ENCODE results near the gene FOXD4L5.
"Not testable (repeated sequence)": the region's sequence is repeated elsewhere in the genome, so short reads cannot be mapped to it uniquely, and the experiment has no call there.

FOXD4L5 gene

GRCh38 chr9:65285109-65285508 lies at the start of gene FOXD4L5:
Gene FOXD4L5 (minus strand): TSS chr9:65285209. CDS start chr9:65284377, 832 bp downstream.
- not testable (repeated sequence) for DNase-seq (ENCODE audit: low read depth)

- DNase-seq (ENCODE audit: low read depth): not testable (repeated sequence)
Measured at GRCh38 chr9:65283943-65284342, 1.1 kb downstream of the FOXD4L5 start.

DNA sequence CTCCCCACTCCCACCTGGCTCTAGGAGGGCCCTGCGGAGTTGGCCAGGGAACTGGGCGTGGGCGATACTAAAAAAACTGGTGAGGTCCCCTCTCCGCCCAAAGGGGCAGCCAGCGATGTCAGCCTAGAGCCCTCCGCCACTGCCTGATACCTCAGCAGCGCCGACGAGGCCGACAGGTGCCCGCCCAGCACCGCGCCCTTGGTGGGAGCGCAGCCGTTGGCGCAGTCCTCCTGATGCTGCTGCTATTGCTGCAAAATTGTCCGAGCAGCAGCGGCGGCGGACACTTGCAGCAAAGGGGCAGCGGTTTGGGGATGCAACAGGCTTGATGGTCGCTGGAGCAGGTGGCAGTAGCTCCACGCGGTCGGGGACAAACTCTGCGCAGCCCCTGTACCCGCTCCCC lies 2.0 kb downstream of the FOXD4L5 start:
- not testable (repeated sequence) for DNase-seq (ENCODE audit: low read depth)

All from T-helper 22 cell (primary cell).